ENCODE measurements around the gene TJP3.
A peak's percentile ranks its signal among the peaks of the same experiment; 100 is the strongest.

The TJP3 gene

GRCh38 chr19:3670796-3671679, 37.1 kb upstream of the TJP3 start:
- peak; percentile 37 for DNase-seq

- DNase-seq: peak; percentile 23
Measured at GRCh38 chr19:3671680-3672574, 36.3 kb upstream of the TJP3 start.

- DNase-seq: no peak
Measured at GRCh38 chr19:3672575-3672948, 35.6 kb upstream of the TJP3 start.

- no peak for DNase-seq
Measured at GRCh38 chr19:3672993-3673392, 35.2 kb upstream of the TJP3 start.

- no peak for DNase-seq
Measured at GRCh38 chr19:3673506-3674439, 34.4 kb upstream of the TJP3 start.

- no peak for DNase-seq
Measured at GRCh38 chr19:3674784-3675543, 33.2 kb upstream of the TJP3 start.

GRCh38 chr19:3678188-3678587, 30.0 kb upstream of the TJP3 start:
- DNase-seq: no peak

GRCh38 chr19:3679138-3679537, 29.0 kb upstream of the TJP3 start:
- DNase-seq: no peak

GRCh38 chr19:3679581-3679980, 28.6 kb upstream of the TJP3 start:
- DNase-seq: no peak

GRCh38 chr19:3680939-3681338, 27.2 kb upstream of the TJP3 start:
- DNase-seq: no peak

GRCh38 chr19:3682286-3682685, 25.9 kb upstream of the TJP3 start:
- no peak for DNase-seq

- DNase-seq: no peak
Measured at GRCh38 chr19:3682741-3683404, 25.3 kb upstream of the TJP3 start.

GRCh38 chr19:3683405-3684053, 24.7 kb upstream of the TJP3 start:
- no peak for DNase-seq

- no peak for DNase-seq
Measured at GRCh38 chr19:3684054-3684816, 23.9 kb upstream of the TJP3 start.

GRCh38 chr19:3684817-3685410, 23.3 kb upstream of the TJP3 start:
- DNase-seq: no peak

GRCh38 chr19:3687393-3687773, 20.8 kb upstream of the TJP3 start:
- DNase-seq: no peak

- no peak for DNase-seq
Measured at GRCh38 chr19:3687774-3688706, 20.1 kb upstream of the TJP3 start.

- peak; percentile 21 for DNase-seq
Measured at GRCh38 chr19:3690551-3691371, 17.4 kb upstream of the TJP3 start.

All from activated CD4-positive, alpha-beta T cell treated with anti-CD3 and anti-CD28 coated beads, Interleukin-2, Interleukin-6, amounts not matched to agents 100 ng/mL and 50 ng/mL, durations not matched to agents 16 hours and 8 hours (primary cell).